Spleen (tissue), 11 donors: ENCODE measurements around the gene ZNRF2. TPM values are rescaled to one million over a fixed set of nuclear protein-coding genes. Genes with fewer than 3 reads are reported as not detected.
"Not testable (repeated sequence)": the region's sequence is repeated elsewhere in the genome, so short reads cannot be mapped to it uniquely, and the experiment has no call there.

Experiments used
- DNase-seq: peaks from one replicate; pipeline ENCODE4 v3.0.0-alpha.2; 2020
- H3K27ac ChIP-seq, 8 donors: fragments of 200-600 bp; sonication (generic) in 7 of 8; 1 replicate in 4 of 8; 2 replicates in 4 of 8; pipeline versions ENCODE4 v1.5.0 to v1.8.0; 2016 to 2021; ENCODE audit warnings: inconsistent platforms in 4 of 8, mild to moderate bottlenecking in 4 of 8, moderate library complexity in 1 of 8
- H3K27me3 ChIP-seq, 7 donors: fragments of 200-600 bp; sonication (generic) in 6 of 7; replicated peaks in 1 of 7; 1 replicate in 4 of 7; 2 replicates in 3 of 7; pipeline versions ENCODE4 v1.5.0 to v1.8.0; 2016 to 2021; ENCODE audit warnings: inconsistent platforms in 3 of 7, mild to moderate bottlenecking in 1 of 7
- H3K36me3 ChIP-seq, 6 donors: fragments of 200-600 bp; sonication (generic) in 5 of 6; 1 replicate in 4 of 6; 2 replicates in 2 of 6; pipeline versions ENCODE4 v1.5.0 to v1.8.0; 2016 to 2021; ENCODE audit warnings: inconsistent platforms in 2 of 6
- H3K4me1 ChIP-seq, 6 donors: fragments of 200-600 bp; sonication (generic) in 5 of 6; 1 replicate in 3 of 6; 2 replicates in 3 of 6; pipeline versions ENCODE4 v1.5.0 to v1.8.0; 2016 to 2021; ENCODE audit warnings: inconsistent platforms in 3 of 6
- H3K4me3 ChIP-seq, 8 donors: fragments of 200-600 bp; sonication (generic) in 7 of 8; 1 replicate in 4 of 8; 2 replicates in 4 of 8; pipeline versions ENCODE4 v1.5.0 to v1.8.0; 2016 to 2021; ENCODE audit warnings: inconsistent platforms in 4 of 8, mild to moderate bottlenecking in 4 of 8, moderate library complexity in 2 of 8
- H3K9me3 ChIP-seq, 8 donors: fragments of 200-600 bp; sonication (generic) in 7 of 8; 1 replicate in 4 of 8; 2 replicates in 4 of 8; pipeline versions ENCODE4 v1.5.0 to v1.8.0; 2016 to 2021; ENCODE audit warnings: inconsistent platforms in 4 of 8
- POLR2A ChIP-seq, 3 donors: fragments of 450-650 bp; IDR thresholded peaks; one replicate each; pipeline ENCODE4 v1.5.1; 2017; ENCODE audit warnings: antibody characterized with exemption in 3 of 3, mild to moderate bottlenecking in 1 of 3
- POLR2AphosphoS5 ChIP-seq, 3 donors: sonication (generic); formaldehyde crosslinking; IDR thresholded peaks; one replicate each; pipeline ENCODE4 v1.5.1; 2017; ENCODE audit warnings: antibody characterized with exemption in 3 of 3
- WGBS, 5 donors: extraction: QIAGEN DNeasy Blood & Tissue Kit in 3 of 5; methylation state at CpG; one replicate each; pipeline versions ENCODE4 v1.1.5 to v1.1.7; 2013 to 2018; 5-methylcytosine and 5-hydroxymethylcytosine counted together
- intact Hi-C: fragments of 100-400 bp; cut with DNase I; formaldehyde crosslinking; loops from one replicate; pipeline ENCODE4 v1.15.0; 2023; ENCODE audit warnings: low total_unique reads
- polyA plus RNA-seq, 3 donors: library from polyadenylated mRNA; stranded (reverse); fragments of 200-250 nt; gene quantifications; one replicate each; pipeline ENCODE4 v1.2.1, GENCODE V29; 2013
- total RNA-seq, 7 donors: library from RNA; depleted of rRNA in 3 of 7; stranded (reverse); fragments of >200 nt in 3 of 7; fragmentation: NEBNext Ultra II Directional in 4 of 7; extraction: Animal tissue kit (Norgen Biotek cat#: 25700) in 4 of 7; gene quantifications; one replicate each; pipeline versions ENCODE4 v1.1.0 to v1.2.1, GENCODE V29; 2016 to 2021
- TF ChIP-seq, protein P1 (sequence below), 11 experiments: fragments of 200-600 bp in 7 of 11; fragments of 450-650 bp in 4 of 11; sonication (generic) in 4 of 11; IDR thresholded peaks in 8 of 11; conservative IDR thresholded peaks in 3 of 11; 1 replicate in 7 of 11; 2 replicates in 4 of 11; pipeline versions ENCODE4 v1.4.0 to v1.8.0; 2016 to 2021; ENCODE audit warnings: antibody characterized with exemption in 11 of 11, inconsistent platforms in 4 of 11, mild to moderate bottlenecking in 1 of 11
- donor health status: healthy with polysubstance abuse.
- donor health status: DM: no; HTN: no; CAD: no; lungs with moderate emphysema.
- donor health status: DM: no; HTN: no; CAD: no.
- donor health status: Bipolar disorder and iron deficiency.
- donor health status: healthy.
- donor health status: DM: no; HTN: no; CAD: no.
- donor health status: DM: yes; HTN: yes; CAD: no.

ZNRF2 gene
- total and polyA plus RNA-seq, 10 donors, result 6.8 to 42.5 (median 28.5) TPM

DNA sequence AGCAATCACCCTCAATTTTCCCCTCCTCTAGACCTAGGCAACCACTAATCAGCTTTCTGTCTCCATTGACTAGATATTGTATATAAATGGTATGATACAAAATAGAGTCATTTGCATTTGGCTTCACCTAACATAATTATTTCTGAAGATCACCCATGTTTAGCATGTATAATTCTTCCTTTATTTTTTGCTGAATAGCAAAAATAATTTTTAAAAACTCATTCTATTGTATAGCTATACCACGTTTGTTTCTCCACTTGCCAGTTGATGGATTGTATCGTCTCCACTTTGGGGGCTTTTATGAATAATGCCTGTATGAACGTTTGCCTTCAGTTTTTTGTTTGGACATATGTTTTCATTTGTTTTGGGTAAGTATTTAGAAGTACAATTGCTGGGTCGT, 95.3 kb downstream of the ZNRF2 start:
- TF ChIP-seq, protein P1, sequence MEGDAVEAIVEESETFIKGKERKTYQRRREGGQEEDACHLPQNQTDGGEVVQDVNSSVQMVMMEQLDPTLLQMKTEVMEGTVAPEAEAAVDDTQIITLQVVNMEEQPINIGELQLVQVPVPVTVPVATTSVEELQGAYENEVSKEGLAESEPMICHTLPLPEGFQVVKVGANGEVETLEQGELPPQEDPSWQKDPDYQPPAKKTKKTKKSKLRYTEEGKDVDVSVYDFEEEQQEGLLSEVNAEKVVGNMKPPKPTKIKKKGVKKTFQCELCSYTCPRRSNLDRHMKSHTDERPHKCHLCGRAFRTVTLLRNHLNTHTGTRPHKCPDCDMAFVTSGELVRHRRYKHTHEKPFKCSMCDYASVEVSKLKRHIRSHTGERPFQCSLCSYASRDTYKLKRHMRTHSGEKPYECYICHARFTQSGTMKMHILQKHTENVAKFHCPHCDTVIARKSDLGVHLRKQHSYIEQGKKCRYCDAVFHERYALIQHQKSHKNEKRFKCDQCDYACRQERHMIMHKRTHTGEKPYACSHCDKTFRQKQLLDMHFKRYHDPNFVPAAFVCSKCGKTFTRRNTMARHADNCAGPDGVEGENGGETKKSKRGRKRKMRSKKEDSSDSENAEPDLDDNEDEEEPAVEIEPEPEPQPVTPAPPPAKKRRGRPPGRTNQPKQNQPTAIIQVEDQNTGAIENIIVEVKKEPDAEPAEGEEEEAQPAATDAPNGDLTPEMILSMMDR (IDR thresholded peaks at IDR 0.05 in 8 of 11, conservative IDR thresholded peaks at IDR 0.05 in 3 of 11), result no peak
- no peak for TF ChIP-seq POLR2AphosphoS5 (IDR thresholded peaks at IDR 0.05)
- TF ChIP-seq POLR2A (IDR thresholded peaks at IDR 0.05), result no peak
- Histone ChIP-seq H3K4me1 (no peaks in the 10 kb centered on the region), H3K27me3 (no peaks in the 10 kb centered on the region), H3K4me3 (no peak overlapping the region), H3K9me3 (peaks cover 0 to 17% (median 15%) of the 10 kb centered on the region in 8 donors), H3K27ac (no peak overlapping the region), H3K36me3 (no peaks in the 10 kb centered on the region)
- no peak for DNase-seq
- intact Hi-C loops, result no loop called here
- 82 to 91% (median 89%) methylated on average over 4 of the region's 4 CpGs for WGBS, 5 donors

DNA sequence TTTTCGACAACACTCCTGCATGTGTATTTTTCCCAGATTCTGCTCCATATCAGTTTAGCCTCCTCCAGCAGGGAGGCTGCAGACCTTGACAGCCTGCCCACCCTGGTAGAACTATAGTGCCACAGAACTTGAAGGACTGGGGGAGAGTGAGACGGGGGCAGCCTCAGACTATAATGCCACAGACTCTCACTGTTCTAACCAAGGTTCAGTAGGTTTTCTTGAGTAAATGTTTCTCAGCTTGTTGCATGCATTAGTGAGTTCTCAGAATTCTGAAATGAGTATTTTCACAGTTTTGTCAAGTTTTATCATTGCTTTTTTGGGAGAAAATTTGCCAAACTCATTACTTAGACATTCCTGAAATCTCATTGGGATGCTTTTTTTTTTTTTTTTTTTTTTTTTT, 95.9 kb downstream of the ZNRF2 start:
- H3K4me1 ChIP-seq, result no peaks in the 10 kb centered on the region
- no peaks in the 10 kb centered on the region for H3K36me3 ChIP-seq
- 92 to 100% (median 96%) methylated on average over 2 of the region's 2 CpGs for WGBS, 5 donors
- DNase-seq, result no peak
- intact Hi-C loops, result no loop called here
- peaks cover 0 to 17% (median 15%) of the 10 kb centered on the region in 8 donors for H3K9me3 ChIP-seq
- TF ChIP-seq POLR2AphosphoS5 (IDR thresholded peaks at IDR 0.05) (no peak), POLR2A (IDR thresholded peaks at IDR 0.05) (no peak)
- TF ChIP-seq, protein P1 (IDR thresholded peaks at IDR 0.05 in 8 of 11, conservative IDR thresholded peaks at IDR 0.05 in 3 of 11), result no peak
- no peak overlapping the region for H3K4me3 ChIP-seq
- H3K27ac ChIP-seq, result no peak overlapping the region
- H3K27me3 ChIP-seq, result no peaks in the 10 kb centered on the region

DNA sequence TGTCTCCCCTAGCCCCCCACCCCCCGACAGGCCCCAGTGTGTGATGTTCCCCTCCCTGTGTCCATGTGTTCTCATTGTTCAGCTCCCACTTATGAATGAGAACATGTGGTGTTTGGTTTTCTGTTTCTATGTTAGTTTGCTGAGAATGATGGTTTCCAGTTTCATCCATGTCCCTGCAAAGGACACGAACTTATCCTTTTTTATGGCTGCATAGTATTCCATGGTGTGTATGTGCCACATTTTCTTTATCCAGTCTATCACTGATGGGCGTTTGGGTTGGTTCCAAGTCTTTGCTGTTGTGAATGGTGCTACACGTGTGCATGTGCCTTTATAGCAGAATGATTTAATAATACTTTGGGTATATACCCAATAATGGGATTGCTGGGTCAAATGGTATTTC, 96.4 kb downstream of the ZNRF2 start:
- H3K4me1 ChIP-seq, H3K27me3 ChIP-seq, H3K4me3 ChIP-seq, H3K27ac ChIP-seq, intact Hi-C loops, H3K36me3 ChIP-seq, DNase-seq: not testable (repeated sequence)
- peaks cover 0 to 17% (median 15%) of the 10 kb centered on the region in 8 donors for H3K9me3 ChIP-seq
- WGBS, 5 donors, result 95 to 100% (median 96%) methylated on average over 4 of the region's 4 CpGs

DNA sequence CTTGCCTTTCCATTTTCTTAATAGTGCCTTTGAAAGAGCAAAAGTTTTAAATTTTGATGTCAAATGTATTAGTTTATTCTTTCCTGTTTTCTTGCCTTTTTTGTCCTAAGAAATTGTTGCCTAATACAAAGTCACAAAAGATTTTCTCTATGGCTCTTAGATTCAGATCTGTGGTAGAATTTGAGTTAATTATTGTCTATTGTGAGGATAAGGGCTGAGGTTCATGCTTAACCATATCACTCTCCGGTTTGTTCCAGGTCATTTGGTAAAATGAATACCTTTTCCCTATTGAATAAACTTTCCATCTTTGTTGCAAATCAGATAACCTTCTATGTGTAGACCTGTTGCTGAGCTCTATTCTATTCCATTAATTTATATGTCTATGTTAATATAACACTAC, 98.2 kb downstream of the ZNRF2 start:
- no peaks in the 10 kb centered on the region for H3K36me3 ChIP-seq
- H3K4me3 ChIP-seq, result no peak overlapping the region
- intact Hi-C loops, result no loop called here
- no peak overlapping the region for H3K27ac ChIP-seq
- H3K9me3 ChIP-seq, result peaks cover 0 to 17% (median 15%) of the 10 kb centered on the region in 8 donors
- DNase-seq, result no peak
- no peaks in the 10 kb centered on the region for H3K4me1 ChIP-seq
- 65 to 100% (median 91%) methylated on average over 1 of the region's 1 CpG for WGBS, 5 donors
- no peaks in the 10 kb centered on the region for H3K27me3 ChIP-seq
- TF ChIP-seq, protein P1 (IDR thresholded peaks at IDR 0.05 in 8 of 11, conservative IDR thresholded peaks at IDR 0.05 in 3 of 11), result no peak
- TF ChIP-seq POLR2AphosphoS5 (IDR thresholded peaks at IDR 0.05), result no peak
- no peak for TF ChIP-seq POLR2A (IDR thresholded peaks at IDR 0.05)

DNA sequence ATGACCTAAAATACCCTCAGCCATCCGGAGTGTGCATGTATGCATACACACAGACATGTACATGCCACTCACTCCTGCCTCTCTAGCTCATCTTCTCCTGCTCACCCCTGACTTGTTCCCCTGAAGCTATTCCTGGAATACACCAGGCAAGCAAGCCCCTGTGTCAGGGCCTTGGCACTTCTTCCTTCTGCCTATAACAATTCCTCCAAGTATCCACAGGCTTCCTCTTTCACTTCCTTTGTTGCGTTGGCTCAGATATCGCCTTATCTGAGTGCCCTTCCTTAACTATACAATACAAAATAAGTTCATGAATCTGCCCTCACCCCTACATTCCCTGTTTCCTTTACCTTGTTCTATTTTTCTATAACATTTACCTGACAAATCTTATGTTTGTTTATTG, 105.4 kb downstream of the ZNRF2 start:
- WGBS, 5 donors, result 41 to 67% (median 54%) methylated on average over 3 of the region's 3 CpGs
- Histone ChIP-seq H3K4me3 (no peak overlapping the region), H3K4me1 (peaks cover 0 to 16% (median 4%) of the 10 kb centered on the region in 6 donors), H3K9me3 (no peaks in the 10 kb centered on the region), H3K36me3 (peaks cover 0 to 12% (median 0%) of the 10 kb centered on the region in 6 donors), H3K27me3 (no peaks in the 10 kb centered on the region), H3K27ac (peak overlapping the region in 3 of 8 donors; percentile 3 to 41 (median 4))
- no peak for TF ChIP-seq POLR2A (IDR thresholded peaks at IDR 0.05)
- peak in 1 of 3 donors; percentile 43 for TF ChIP-seq POLR2AphosphoS5 (IDR thresholded peaks at IDR 0.05)
- no peak for DNase-seq
- intact Hi-C loops, result no loop called here
